ENCODE data around the gene GGNBP2. TPM values are rescaled to one million over a fixed set of nuclear protein-coding genes. Genes with fewer than 3 reads are reported as not detected.

Gene GGNBP2
- total and polyA plus RNA-seq, 2 of the 8 experiments (the other 6 are each of a cell fraction or from before 2014, with no cell fraction given): 29.2 to 35.8 TPM

GRCh38 chr17:36629970-36630502, 85.3 kb downstream of the GGNBP2 start:
- ChIA-PET POLR2A (ENCODE audit: partially characterized antibody) (no interaction called here), CTCF (ENCODE audit: partially characterized antibody) (interaction anchor here (0.8 to 9.5 kb wide), 25 partner anchors 10 to 610 kb away, joined by 3 to 122 read pairs (median 5); partner anchors contain the start of gene MRM1)
- Histone ChIP-seq H2BK120ac (replicated peaks; ENCODE audit: low read depth, low read length) (no peak overlapping the region), H3K4me1 (replicated peaks in 1 of 4; ENCODE audit: control insufficient read depth in 3 of 4, insufficient read depth in 4 of 4, low read length in 3 of 4) (peaks cover 2 to 28% (median 11%) of the 10 kb centered on the region in 4 experiments; a peak in 6 of 7 replicates), H2AFZ (ENCODE audit: low read length) (no peak overlapping the region), H2BK5ac (ENCODE audit: low read depth, low read length) (no peak overlapping the region), H3K79me2 (ENCODE audit: control insufficient read depth in 1 of 2, insufficient read depth in 2 of 2, low read length in 2 of 2) (no peaks in the 10 kb centered on the region), H3K9me3 (ENCODE audit: insufficient read depth in 2 of 2, low read depth in 1 of 2, low read length in 1 of 2) (no peaks in the 10 kb centered on the region), H3K23ac (ENCODE audit: insufficient read length) (no peak overlapping the region), H3K36me3 (ENCODE audit: control insufficient read depth in 2 of 4, insufficient read depth in 4 of 4, low read length in 3 of 4) (no peaks in the 10 kb centered on the region), H3K27me3 (replicated peaks in 1 of 4; ENCODE audit: control insufficient read depth in 3 of 4, extremely low read depth in 1 of 4, insufficient read depth in 3 of 4, low read length in 3 of 4) (no peaks in the 10 kb centered on the region; a peak in 2 of 7 replicates), H4K91ac (replicated peaks; ENCODE audit: insufficient read length, low read length) (no peak overlapping the region), H4K20me1 (replicated peaks in 1 of 2; ENCODE audit: control insufficient read depth in 1 of 2, insufficient read depth in 2 of 2, low read length in 2 of 2) (peaks cover 0 to 1% of the 10 kb centered on the region in 2 experiments), H2AK5ac (ENCODE audit: low read depth, low read length) (no peak overlapping the region), H3K4me3 (ENCODE audit: extremely low read depth in 1 of 4, insufficient read depth in 2 of 4, low read depth in 3 of 4, low read length in 4 of 4) (no peak overlapping the region), H3K18ac (ENCODE audit: extremely low read depth, low read length) (no peak overlapping the region), H3K56ac (replicated peaks; ENCODE audit: insufficient read length, low read depth, low read length) (no peak overlapping the region), H3K9ac (replicated peaks in 1 of 4; ENCODE audit: extremely low read depth in 1 of 4, low read depth in 3 of 4, low read length in 3 of 4) (no peak overlapping the region), H3K79me1 (ENCODE audit: low read depth, low read length) (no peaks in the 10 kb centered on the region), H3K4me2 (ENCODE audit: insufficient read depth in 1 of 2, low read depth in 2 of 2, low read length in 2 of 2) (no peak overlapping the region), H4K8ac (ENCODE audit: extremely low read depth, insufficient read depth, low read length) (no peak overlapping the region), H4K5ac (ENCODE audit: insufficient read length, low read depth, low read length) (no peak overlapping the region), H2BK20ac (ENCODE audit: low read length) (0 out of 2 replicates have a peak overlapping the region, but pooled peaks have one; percentile 18), H3K4ac (replicated peaks; ENCODE audit: insufficient read length, low read depth, low read length) (no peak overlapping the region), H3K27ac (ENCODE audit: low read depth, low read length) (no peak overlapping the region), H3K14ac (ENCODE audit: insufficient read length) (no peak overlapping the region), H3K23me2 (ENCODE audit: low read depth, low read length) (no peaks in the 10 kb centered on the region; the same call in 1 of the 2 replicates), H2BK15ac (ENCODE audit: low read length) (no peak overlapping the region), H2BK12ac (ENCODE audit: low read depth, low read length) (peak overlapping the region; percentile 35; the same call in 1 of the 2 replicates)
- DNase-seq (ENCODE audit: low read depth in 1 of 2, low spot score in 2 of 2) (no peak), FAIRE-seq (no peak)
- WGBS, 2 experiments (ENCODE audit: extremely low coverage in 1 of 2, insufficient coverage in 1 of 2, insufficient read length in 1 of 2, insufficient replicate concordance in 2 of 2, low coverage in 1 of 2, low lambda C conversion rate in 2 of 2, missing lambda C conversion rate in 1 of 2): 88% methylated on average over 8 of the region's 8 CpGs; no CpG with 5 or more reads in 1 of the 2 experiments
- no peak for TF ChIP-seq HDAC2 (IDR thresholded peaks at IDR 0.05; ENCODE audit: borderline replicate concordance in 1 of 2, low read depth in 2 of 2, low read length in 2 of 2)
- TF ChIP-seq SIRT6 (IDR thresholded peaks at IDR 0.05; ENCODE audit: low read length): no peak
- TF ChIP-seq CBX8 (IDR thresholded peaks at IDR 0.05; ENCODE audit: borderline replicate concordance, low read depth, low read length): no peak
- TF ChIP-seq NANOG (IDR thresholded peaks at IDR 0.05; ENCODE audit: insufficient read depth, low read depth, low read length, poor library complexity, severe bottlenecking): no peak
- TF ChIP-seq GTF2F1 (IDR thresholded peaks at IDR 0.05; ENCODE audit: borderline replicate concordance, low read depth, low read length): no peak
- TF ChIP-seq ZNF274 (IDR thresholded peaks at IDR 0.05; ENCODE audit: borderline replicate concordance, extremely low read depth, low read length): no peak
- TF ChIP-seq HDAC6 (IDR thresholded peaks at IDR 0.05; ENCODE audit: low read depth, low read length): no peak
- TF ChIP-seq SAP30 (IDR thresholded peaks at IDR 0.05; ENCODE audit: insufficient read depth, insufficient replicate concordance, low read length): no peak
- TF ChIP-seq BACH1 (IDR thresholded peaks at IDR 0.05; ENCODE audit: low read length): no peak
- no peak for TF ChIP-seq YY1 (IDR thresholded peaks at IDR 0.05; ENCODE audit: low read depth, low read length)
- TF ChIP-seq TAF1 (IDR thresholded peaks at IDR 0.05; ENCODE audit: low read depth, low read length): no peak
- TF ChIP-seq RXRA (IDR thresholded peaks at IDR 0.05; ENCODE audit: insufficient read depth, low read depth, low read length): no peak
- TF ChIP-seq CREB1 (IDR thresholded peaks at IDR 0.05): no peak
- TF ChIP-seq MAFK (IDR thresholded peaks at IDR 0.05; ENCODE audit: low read depth, low read length): no peak
